ENCODE measurements around the gene TRIM4.
"Not testable (repeated sequence)": the region's sequence is repeated elsewhere in the genome, so short reads cannot be mapped to it uniquely, and the experiment has no call there.

TRIM4 gene

GRCh38 chr7:99920149-99920548 lies 819 bp upstream of the TRIM4 start:
- no peak for DNase-seq (ENCODE audit: low read depth in 2 of 2)

- DNase-seq (ENCODE audit: low read depth in 2 of 2): no peak
These were observed 433 bp upstream of the TRIM4 start for GRCh38 chr7:99919814-99920112.

GRCh38 chr7:99910976-99911375 lies 8.4 kb downstream of the TRIM4 start:
- DNase-seq (ENCODE audit: low read depth in 2 of 2): no peak

GRCh38 chr7:99901581-99901980 lies 17.7 kb downstream of the TRIM4 start:
- DNase-seq (ENCODE audit: low read depth in 2 of 2): no peak

GRCh38 chr7:99899830-99900519 lies 19.4 kb downstream of the TRIM4 start:
- DNase-seq (ENCODE audit: low read depth in 2 of 2): no peak

GRCh38 chr7:99898836-99899235 lies 20.5 kb downstream of the TRIM4 start:
- no peak for DNase-seq (ENCODE audit: low read depth in 2 of 2)

GRCh38 chr7:99898023-99898357 lies 21.3 kb downstream of the TRIM4 start:
- DNase-seq (ENCODE audit: low read depth in 2 of 2): no peak

- no peak for DNase-seq (ENCODE audit: low read depth in 2 of 2)
These were observed 21.9 kb downstream of the TRIM4 start for GRCh38 chr7:99897322-99898022.

- no peak for DNase-seq (ENCODE audit: low read depth in 2 of 2)
These were observed 24.6 kb downstream of the TRIM4 start for GRCh38 chr7:99894738-99895137.

GRCh38 chr7:99893280-99893679 lies 26.1 kb downstream of the TRIM4 start:
- no peak for DNase-seq (ENCODE audit: low read depth in 2 of 2)

- DNase-seq (ENCODE audit: low read depth in 2 of 2): not testable (repeated sequence)
These were observed 29.0 kb downstream of the TRIM4 start for GRCh38 chr7:99890348-99890747.

GRCh38 chr7:99888366-99888765 lies 31.0 kb downstream of the TRIM4 start:
- not testable (repeated sequence) for DNase-seq (ENCODE audit: low read depth in 2 of 2)

GRCh38 chr7:99881370-99881769 lies 38.0 kb downstream of the TRIM4 start:
- DNase-seq (ENCODE audit: low read depth in 2 of 2): no peak

GRCh38 chr7:99876933-99877332 lies 42.4 kb downstream of the TRIM4 start, which contains the start of gene OR2AE1:
TSS of gene OR2AE1 (minus strand) at chr7:99877033. CDS start at chr7:99877033, 0 bp downstream.
- DNase-seq (ENCODE audit: low read depth in 2 of 2): no peak

- DNase-seq (ENCODE audit: low read depth in 2 of 2): no peak
These were observed 42.8 kb downstream of the TRIM4 start for GRCh38 chr7:99876491-99876890.

- no peak for DNase-seq (ENCODE audit: low read depth in 2 of 2)
These were observed 51.1 kb downstream of the TRIM4 start for GRCh38 chr7:99868246-99868645.

GRCh38 chr7:99867477-99867876 lies 51.9 kb downstream of the TRIM4 start:
- DNase-seq (ENCODE audit: low read depth in 2 of 2): not testable (repeated sequence)

GRCh38 chr7:99863847-99864440 lies 55.4 kb downstream of the TRIM4 start:
- DNase-seq (ENCODE audit: low read depth in 2 of 2): no peak

- no peak for DNase-seq (ENCODE audit: low read depth in 2 of 2)
These were observed 58.8 kb downstream of the TRIM4 start for GRCh38 chr7:99860281-99861127.

- DNase-seq (ENCODE audit: low read depth in 2 of 2): no peak
These were observed 64.1 kb downstream of the TRIM4 start for GRCh38 chr7:99855236-99855635.

- no peak for DNase-seq (ENCODE audit: low read depth in 2 of 2)
These were observed 70.7 kb downstream of the TRIM4 start for GRCh38 chr7:99848420-99849216.

GRCh38 chr7:99844328-99844727 lies 75.0 kb downstream of the TRIM4 start:
- no peak for DNase-seq (ENCODE audit: low read depth in 2 of 2)

All from activated CD8-positive, alpha-beta memory T cell treated with anti-CD3 and anti-CD28 coated beads for 4 hours (primary cell).